IMR-90 (cell line): Measurements from ENCODE around the gene CDK14. TPM values are rescaled to one million over a fixed set of nuclear protein-coding genes. Genes with fewer than 3 reads are reported as not detected.

Experiments used
- ATAC-seq: fragments of 200-7000 bp; cut with Tn5 transposase; 2 replicates; pipeline ENCODE4 v1.9.1; 2020; ENCODE audit warnings: low read depth, mild to moderate bottlenecking, moderate library complexity
- BruUV-seq: library from RNA; stranded (reverse); fragments of 400-500 nt; replicated peaks from 2 replicates; lab custom pipeline; 2021; lab: Mats Ljungman, UMichigan
- CTCF ChIA-PET: fragments of 300-600 bp; formaldehyde crosslinking; extraction: SDS; loops from one replicate; lab custom pipeline; 2021; ENCODE audit warnings: antibody characterized with exemption; lab: Yijun Ruan, JAX
- POLR2A ChIA-PET: fragments of 300-600 bp; sonication (Branson Sonifier 250); formaldehyde crosslinking; loops from one replicate; lab custom pipeline; 2022; ENCODE audit warnings: antibody characterized with exemption; ENCODE audit not compliant: unreplicated experiment; lab: Charles Lee
- DNase-seq: peaks from one replicate; pipeline ENCODE4 v3.0.0; 2013
- H2AFZ ChIP-seq: replicated peaks from 2 replicates; pipeline ENCODE3; 2013; ENCODE audit warnings: low read length, mild to moderate bottlenecking; ENCODE audit not compliant: poor library complexity
- H2AK5ac ChIP-seq: 2 replicates; pipeline ENCODE4 v1.6.1; 2013; ENCODE audit warnings: low read depth, low read length, inconsistent platforms
- H2AK9ac ChIP-seq: replicated peaks from 2 replicates; pipeline ENCODE3; 2013; ENCODE audit warnings: mild to moderate bottlenecking, low read depth, low read length, moderate library complexity; ENCODE audit not compliant: poor library complexity
- H2BK120ac ChIP-seq: 2 replicates; pipeline ENCODE4 v1.6.1; 2013; ENCODE audit warnings: low read depth, low read length, inconsistent platforms
- H2BK15ac ChIP-seq: 3 replicates; pipeline ENCODE4 v1.6.1; 2013; ENCODE audit warnings: low read depth, low read length, inconsistent platforms
- H2BK20ac ChIP-seq: 2 replicates; pipeline ENCODE4 v1.6.1; 2013; ENCODE audit warnings: low read depth, mild to moderate bottlenecking, inconsistent platforms, low read length, moderate library complexity
- H2BK5ac ChIP-seq: 2 replicates; pipeline ENCODE4 v1.6.1; 2013; ENCODE audit warnings: mild to moderate bottlenecking, low read depth, low read length, inconsistent platforms; ENCODE audit not compliant: poor library complexity, severe bottlenecking
- H3K14ac ChIP-seq: replicated peaks from 2 replicates; pipeline ENCODE4 v1.6.1; 2013; ENCODE audit warnings: low read depth, low read length, inconsistent platforms
- H3K18ac ChIP-seq: 2 replicates; pipeline ENCODE4 v1.6.1; 2013; ENCODE audit warnings: low read depth, low read length, control low read depth
- H3K23ac ChIP-seq: 2 replicates; pipeline ENCODE4 v1.6.1; 2013; ENCODE audit warnings: low read depth, low read length, inconsistent platforms
- H3K27ac ChIP-seq: 2 replicates; pipeline ENCODE4 v1.5.1; 2013; ENCODE audit warnings: mild to moderate bottlenecking, control low read depth, low read length; ENCODE audit not compliant: insufficient read depth
- H3K27me3 ChIP-seq: 2 replicates; pipeline ENCODE4 v1.6.1; 2013; ENCODE audit warnings: low read length; ENCODE audit not compliant: control insufficient read depth, insufficient read depth
- H3K36me3 ChIP-seq: 2 replicates; pipeline ENCODE4 v1.6.1; 2013; ENCODE audit warnings: low read length, mixed read lengths; ENCODE audit not compliant: control insufficient read depth, insufficient read depth
- H3K4ac ChIP-seq: 2 replicates; pipeline ENCODE4 v1.6.1; 2013; ENCODE audit warnings: low read depth, low read length, inconsistent platforms
- H3K4me1 ChIP-seq: 2 replicates; pipeline ENCODE4 v1.6.1; 2013; ENCODE audit warnings: low read length, mixed read lengths; ENCODE audit not compliant: control insufficient read depth, insufficient read depth
- H3K4me2 ChIP-seq: 2 replicates; pipeline ENCODE4 v1.6.1; 2013; ENCODE audit warnings: low read depth, mild to moderate bottlenecking, control low read depth, low read length, moderate library complexity
- H3K4me3 ChIP-seq: 2 replicates; pipeline ENCODE4 v1.5.1; 2013; ENCODE audit warnings: low read depth, mild to moderate bottlenecking, control low read depth, low read length, moderate library complexity; ENCODE audit not compliant: insufficient read depth
- H3K56ac ChIP-seq: 2 replicates; pipeline ENCODE4 v1.6.1; 2013; ENCODE audit warnings: low read length, inconsistent platforms; ENCODE audit not compliant: insufficient read depth; ENCODE audit errors: extremely low read depth
- H3K79me1 ChIP-seq, 2 experiments: 2 replicates each; pipeline ENCODE4 v1.6.1; 2013; ENCODE audit warnings: low read length in 2 of 2, inconsistent platforms in 1 of 2, low read depth in 1 of 2
- H3K9ac ChIP-seq: 2 replicates; pipeline ENCODE4 v1.6.1; 2013; ENCODE audit warnings: low read depth, low read length, control low read depth
- H3K9me1 ChIP-seq: 2 replicates; pipeline ENCODE4 v1.6.1; 2013; ENCODE audit warnings: low read length, inconsistent platforms; ENCODE audit not compliant: insufficient read depth
- H3K9me3 ChIP-seq: 2 replicates; pipeline ENCODE4 v1.6.1; 2013; ENCODE audit warnings: low read length; ENCODE audit not compliant: control insufficient read depth, insufficient read depth
- H4K20me1 ChIP-seq: 2 replicates; pipeline ENCODE4 v1.6.1; 2013; ENCODE audit warnings: low read length, inconsistent platforms; ENCODE audit not compliant: insufficient read depth
- H4K5ac ChIP-seq: 2 replicates; pipeline ENCODE4 v1.6.1; 2013; ENCODE audit warnings: mild to moderate bottlenecking, low read depth, low read length, control low read depth
- H4K8ac ChIP-seq, 2 experiments: 2 replicates each; pipeline ENCODE4 v1.6.1; 2013; ENCODE audit warnings: low read depth in 2 of 2, low read length in 2 of 2, control low read depth in 1 of 2, inconsistent platforms in 1 of 2
- H4K91ac ChIP-seq: 2 replicates; pipeline ENCODE4 v1.6.1; 2013; ENCODE audit warnings: low read depth, low read length, inconsistent platforms; ENCODE audit not compliant: insufficient read depth
- CHD1 ChIP-seq: IDR thresholded peaks from 2 replicates; pipeline ENCODE4 v1.6.1; 2012; ENCODE audit warnings: low read depth, low read length, improper control_type of control experiment
- MAFK ChIP-seq: IDR thresholded peaks from 2 replicates; pipeline ENCODE4 v1.6.1; 2012; ENCODE audit warnings: low read depth, low read length, improper control_type of control experiment
- POLR2A ChIP-seq: IDR thresholded peaks from 2 replicates; pipeline ENCODE4 v1.6.1; 2012; ENCODE audit warnings: mild to moderate bottlenecking, low read depth, low read length
- WGBS, 2 experiments: methylation state at CpG; one replicate each; pipeline versions ENCODE4 v1.1.5 to v1.1.7; 2013; ENCODE audit warnings: missing lambda C conversion rate in 2 of 2; ENCODE audit not compliant: insufficient read length in 1 of 2; ENCODE audit errors: extremely low coverage in 2 of 2; 5-methylcytosine and 5-hydroxymethylcytosine counted together
- dilution Hi-C: fragments of 300-500 bp; cut with HindIII; formaldehyde crosslinking; loops from one replicate; pipeline ENCODE4 v1.14.3; 2018; ENCODE audit warnings: low sequenced_read_pairs; ENCODE audit not compliant: unreplicated experiment
- in situ Hi-C: fragments of 300-500 bp; cut with MboI; formaldehyde crosslinking; loops from 3 replicates; pipeline ENCODE4 v1.14.3; 2019; ENCODE audit warnings: low sequenced_read_pairs, inconsistent platforms, mixed read lengths
- intact Hi-C: fragments of 100-400 bp; cut with micrococcal nuclease; formaldehyde crosslinking; loops from 2 replicates; pipeline ENCODE4 v1.10.0; 2022
- polyA plus RNA-seq, 3 experiments: library from polyadenylated mRNA; depleted of rRNA; stranded (reverse); fragments of >200 nt; gene quantifications; 2 replicates each; pipeline ENCODE4 v1.2.3, GENCODE V29; 2012; ENCODE audit warnings: low replicate concordance in 1 of 3
- total RNA-seq: library from RNA; depleted of rRNA; stranded (reverse); fragments of >200 nt; gene quantifications from 2 replicates; pipeline ENCODE4 v1.2.3, GENCODE V29; 2012

Gene CDK14
- total and polyA plus RNA-seq, 2 of the 4 experiments (the other 2 are of a cell fraction) = 10.1 to 29.6 TPM

- H3K9me1 ChIP-seq = peaks cover 3% of the 10 kb centered on the region; the same call in 1 of the 2 replicates
- no peak overlapping the region for H2AFZ ChIP-seq
- no peak overlapping the region for H4K8ac ChIP-seq
- peaks cover 3 to 4% of the 10 kb centered on the region in 2 experiments; a peak in 2 of 4 replicates for H3K79me1 ChIP-seq
- no peak overlapping the region for H3K56ac ChIP-seq
- no peak overlapping the region for H4K91ac ChIP-seq
- no peak overlapping the region for H2BK120ac ChIP-seq
- no peak overlapping the region for H4K5ac ChIP-seq
- no CpG with 5 or more reads among the region's 4 CpGs for WGBS, 2 experiments
- in situ Hi-C loops = no loop called here
- intact Hi-C loops = loop anchor here (2.0 to 5.0 kb wide), 2 partner anchors 14 to 39 kb away; no protein-coding TSS in a partner anchor
- H3K27ac ChIP-seq = no peak overlapping the region
- no peak overlapping the region for H2BK20ac ChIP-seq
- no peak overlapping the region for H2AK5ac ChIP-seq
- no peak overlapping the region for H3K4me3 ChIP-seq
- no peak overlapping the region for H2AK9ac ChIP-seq
- no peaks in the 10 kb centered on the region for H4K20me1 ChIP-seq
- no TSS peak for BruUV-seq
- H3K18ac ChIP-seq = no peak overlapping the region
- no peaks in the 10 kb centered on the region for H3K27me3 ChIP-seq
- CTCF ChIA-PET = no interaction called here
- ATAC-seq (no peak), DNase-seq (no peak)
- no peak overlapping the region for H3K4ac ChIP-seq
- H3K9ac ChIP-seq = no peak overlapping the region
- H3K4me1 ChIP-seq = peaks cover 2% of the 10 kb centered on the region; the same call in 1 of the 2 replicates
- dilution Hi-C loops = no loop called here
- TF ChIP-seq MAFK (no peak), CHD1 (no peak), POLR2A (no peak)
- H2BK5ac ChIP-seq = no peak overlapping the region
- H3K23ac ChIP-seq = no peak overlapping the region
- H3K4me2 ChIP-seq = no peak overlapping the region
- no peak overlapping the region for H2BK15ac ChIP-seq
- no peaks in the 10 kb centered on the region for H3K9me3 ChIP-seq
- peaks cover 2% of the 10 kb centered on the region; the same call in 1 of the 2 replicates for H3K36me3 ChIP-seq
- POLR2A ChIA-PET = no interaction called here
- H3K14ac ChIP-seq = no peak overlapping the region
Measured at GRCh38 chr7:90916319-90916718, 320.2 kb downstream of the CDK14 start.
